Activated CD8-positive, alpha-beta T cell treated with anti-CD3 and anti-CD28 coated beads, Interleukin-2, amount 10 ng/mL, durations not matched to agents 7 days and 5 days (primary cell): ENCODE measurements around the gene PKLR. TPM values are rescaled to one million over a fixed set of nuclear protein-coding genes. Genes with fewer than 3 reads are reported as not detected.

Experiments used
- ATAC-seq: fragments of 150-1000 bp; cut with Tn5 transposase; one replicate; pipeline ENCODE4 v1.10.0; 2021; ENCODE audit warnings: moderate library complexity
- CTCF ChIA-PET: fragments of 350-600 bp; sonication (Branson Sonifier 250); formaldehyde crosslinking; loops from one replicate; lab custom pipeline; 2021; ENCODE audit warnings: antibody characterized with exemption; lab: Charles Lee
- POLR2A ChIA-PET: fragments of 350-600 bp; sonication (Branson Sonifier 250); formaldehyde crosslinking; loops from one replicate; lab custom pipeline; 2021; ENCODE audit warnings: antibody characterized with exemption; lab: Charles Lee
- DNase-seq: peaks from one replicate; pipeline ENCODE4 v3.0.0-alpha.2; 2020
- H3K27ac Mint-ChIP-seq: one replicate; pipeline ENCODE4 v1.8.0; 2021; ENCODE audit warnings: mild to moderate bottlenecking, mixed read lengths
- H3K27me3 Mint-ChIP-seq: one replicate; pipeline ENCODE4 v1.8.0; 2021; ENCODE audit warnings: low read depth, mixed read lengths
- H3K36me3 Mint-ChIP-seq: one replicate; pipeline ENCODE4 v1.8.0; 2021; ENCODE audit warnings: low read depth, mixed read lengths
- H3K4me1 Mint-ChIP-seq: one replicate; pipeline ENCODE4 v1.8.0; 2021; ENCODE audit warnings: low read depth, mixed read lengths
- H3K4me3 Mint-ChIP-seq: one replicate; pipeline ENCODE4 v1.8.0; 2021; ENCODE audit warnings: mild to moderate bottlenecking, mixed read lengths
- H3K9me3 Mint-ChIP-seq: one replicate; pipeline ENCODE4 v1.8.0; 2022; ENCODE audit warnings: mixed read lengths; ENCODE audit not compliant: insufficient read depth
- total RNA-seq, 2 experiments: library from RNA; stranded (reverse); gene quantifications; one replicate each; pipeline ENCODE4 v1.2.3, GENCODE V29; 2021

Gene PKLR
- total RNA-seq, 2 experiments from 2014 or later: not detected

GRCh38 chr1:155316922-155317321 is 15.7 kb upstream of the PKLR start:
- H3K27me3 Mint-ChIP-seq: no peaks in the 10 kb centered on the region
- H3K36me3 Mint-ChIP-seq: peaks cover 62% of the 10 kb centered on the region
- no peak for ATAC-seq
- H3K4me1 Mint-ChIP-seq: peaks cover 52% of the 10 kb centered on the region
- ChIA-PET POLR2A (interaction anchor here (1.0 to 1.2 kb wide), 2 partner anchors 39 to 62 kb away, joined by 4 read pairs; partner anchors contain the start of gene ENTREP3), CTCF (interaction anchor here (1.0 to 3.7 kb wide), 2 partner anchors 66 to 68 kb away, joined by 4 to 24 read pairs; no protein-coding TSS in a partner anchor)
- H3K9me3 Mint-ChIP-seq: no peaks in the 10 kb centered on the region
- no peak overlapping the region for H3K27ac Mint-ChIP-seq
- DNase-seq: no peak
- H3K4me3 Mint-ChIP-seq: no peak overlapping the region

DNA sequence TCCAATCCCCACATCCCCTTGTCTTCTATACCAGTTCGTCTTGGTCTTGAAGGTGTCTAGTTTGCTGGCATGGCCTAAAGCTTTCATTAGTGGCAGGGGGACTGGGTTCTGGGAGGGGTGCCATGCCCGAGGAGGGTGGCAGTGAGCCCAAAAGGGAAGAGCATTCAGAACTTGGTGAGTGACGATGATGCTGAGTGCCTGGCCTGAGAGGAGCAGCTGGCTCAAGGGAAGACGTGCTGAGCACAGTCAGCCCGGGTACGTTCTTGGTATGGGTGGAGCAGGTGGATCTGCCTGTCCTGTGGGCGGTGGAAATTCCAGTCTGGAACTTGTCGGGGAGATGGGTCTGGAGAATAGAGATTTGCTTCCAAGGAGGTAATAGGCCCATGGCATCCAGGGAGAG is 12.0 kb upstream of the PKLR start:
- ATAC-seq (no peak), DNase-seq (no peak)
- POLR2A ChIA-PET: no interaction called here
- no peaks in the 10 kb centered on the region for H3K9me3 Mint-ChIP-seq
- no peaks in the 10 kb centered on the region for H3K27me3 Mint-ChIP-seq
- CTCF ChIA-PET: interaction anchor here (1.3 to 2.4 kb wide), 3 partner anchors 10 to 63 kb away, joined by 3 to 17 read pairs (median 9); no protein-coding TSS in a partner anchor
- no peak overlapping the region for H3K4me3 Mint-ChIP-seq
- H3K36me3 Mint-ChIP-seq: peaks cover 66% of the 10 kb centered on the region
- peak overlapping the region; percentile 65 for H3K27ac Mint-ChIP-seq
- H3K4me1 Mint-ChIP-seq: peaks cover 39% of the 10 kb centered on the region

- CTCF ChIA-PET: interaction anchor here (0.6 kb wide), 1 partner anchor 59 kb away, joined by 3 read pairs; no protein-coding TSS in a partner anchor
These were observed 8.3 kb upstream of the PKLR start for GRCh38 chr1:155309423-155310021.

GRCh38 chr1:155308493-155309422 is 7.5 kb upstream of the PKLR start, which contains the start of gene FDPS:
FDPS (plus strand) TSS chr1:155308866; CDS start chr1:155309790, 924 bp downstream.
- H3K4me3 Mint-ChIP-seq: peak within 1 kb of the TSS; percentile 98
- H3K4me1 Mint-ChIP-seq: peaks cover 42% of the 10 kb centered on the region
- H3K27ac Mint-ChIP-seq: peak within 1 kb of the TSS; percentile 93
- DNase-seq (peak; percentile 99), ATAC-seq (peak; percentile 99)
- peaks cover 40% of the 10 kb centered on the region for H3K36me3 Mint-ChIP-seq
- ChIA-PET CTCF (interaction anchor here (0.6 to 7.2 kb wide), 7 partner anchors 14 to 291 kb away, joined by 3 to 81 read pairs (median 5); partner anchors contain the start of genes RUSC1, SCAMP3 and TRIM46), POLR2A (interaction anchor here (0.6 to 1.9 kb wide), 8 partner anchors 12 to 80 kb away, joined by 3 to 14 read pairs (median 4); partner anchors contain the start of genes CLK2 and RUSC1)
- H3K9me3 Mint-ChIP-seq: no peaks in the 10 kb centered on the region
- no peaks in the 10 kb centered on the region for H3K27me3 Mint-ChIP-seq

More at GRCh38 chr1:155309423-155310021, 8.3 kb upstream of the PKLR start:
- Mint-ChIP-seq H3K4me1 (peaks cover 42% of the 10 kb centered on the region), H3K36me3 (peaks cover 45% of the 10 kb centered on the region), H3K27ac (peak overlapping the region; percentile 93), H3K9me3 (no peaks in the 10 kb centered on the region), H3K27me3 (no peaks in the 10 kb centered on the region), H3K4me3 (peak overlapping the region; percentile 98)
- ATAC-seq (no peak), DNase-seq (no peak)
- POLR2A ChIA-PET: interaction anchor here (0.6 to 1.1 kb wide), 2 partner anchors 14 to 584 kb away, joined by 3 to 6 read pairs; no protein-coding TSS in a partner anchor

DNA sequence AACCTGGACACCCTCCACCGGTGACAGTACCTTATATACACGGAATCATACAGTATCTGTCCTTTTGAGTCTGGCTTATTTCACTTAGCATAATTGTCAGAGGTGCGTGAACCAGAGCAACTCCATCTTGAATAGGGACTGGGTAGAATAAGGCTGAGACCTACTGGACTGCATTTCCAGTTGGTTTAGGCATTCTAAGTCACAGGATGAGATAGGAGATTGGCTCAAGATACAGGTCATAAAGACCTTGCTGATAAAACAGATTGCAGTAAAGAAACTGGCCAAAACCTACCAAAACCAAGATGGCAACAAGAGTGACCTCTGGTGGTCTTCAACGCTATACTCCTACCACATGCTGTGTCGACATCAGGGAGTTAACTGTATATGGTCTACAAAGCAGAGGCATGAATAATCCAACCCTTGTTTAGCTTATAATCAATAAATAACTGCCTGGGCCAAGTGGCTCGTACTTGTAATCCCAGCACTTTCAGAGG is 6.1 kb upstream of the PKLR start:
- no peak for DNase-seq
- POLR2A ChIA-PET: interaction anchor here (0.8 to 1.9 kb wide), 5 partner anchors 16 to 79 kb away, joined by 3 to 14 read pairs (median 4); partner anchors contain the start of gene SCAMP3

GRCh38 chr1:155305881-155306391 is 4.7 kb upstream of the PKLR start:
- peak overlapping the region; percentile 10 for H3K4me3 Mint-ChIP-seq
- no peaks in the 10 kb centered on the region for H3K9me3 Mint-ChIP-seq
- CTCF ChIA-PET: interaction anchor here (7.2 kb wide), 1 partner anchor 55 kb away, joined by 81 read pairs; no protein-coding TSS in a partner anchor
- peaks cover 5% of the 10 kb centered on the region for H3K27me3 Mint-ChIP-seq
- H3K36me3 Mint-ChIP-seq: peaks cover 16% of the 10 kb centered on the region
- POLR2A ChIA-PET: interaction anchor here (1.7 kb wide), 1 partner anchor 44 kb away, joined by 5 read pairs; the partner anchor contains the start of gene SCAMP3
- peaks cover 21% of the 10 kb centered on the region for H3K4me1 Mint-ChIP-seq
- ATAC-seq: no peak
- DNase-seq: no peak
- H3K27ac Mint-ChIP-seq: peak overlapping the region; percentile 64

More for the DNA sequence above, 6.1 kb upstream of the PKLR start:
- peaks cover 27% of the 10 kb centered on the region for H3K36me3 Mint-ChIP-seq
- peak overlapping the region; percentile 93 for H3K27ac Mint-ChIP-seq
- no peaks in the 10 kb centered on the region for H3K9me3 Mint-ChIP-seq
- peaks cover 2% of the 10 kb centered on the region for H3K27me3 Mint-ChIP-seq
- CTCF ChIA-PET: interaction anchor here (0.7 to 7.2 kb wide), 10 partner anchors 9 to 233 kb away, joined by 3 to 81 read pairs (median 4); partner anchors contain the start of genes CLK2, RUSC1 and TRIM46
- no peak for ATAC-seq
- peak overlapping the region; percentile 57 for H3K4me3 Mint-ChIP-seq
- H3K4me1 Mint-ChIP-seq: peaks cover 32% of the 10 kb centered on the region

DNA sequence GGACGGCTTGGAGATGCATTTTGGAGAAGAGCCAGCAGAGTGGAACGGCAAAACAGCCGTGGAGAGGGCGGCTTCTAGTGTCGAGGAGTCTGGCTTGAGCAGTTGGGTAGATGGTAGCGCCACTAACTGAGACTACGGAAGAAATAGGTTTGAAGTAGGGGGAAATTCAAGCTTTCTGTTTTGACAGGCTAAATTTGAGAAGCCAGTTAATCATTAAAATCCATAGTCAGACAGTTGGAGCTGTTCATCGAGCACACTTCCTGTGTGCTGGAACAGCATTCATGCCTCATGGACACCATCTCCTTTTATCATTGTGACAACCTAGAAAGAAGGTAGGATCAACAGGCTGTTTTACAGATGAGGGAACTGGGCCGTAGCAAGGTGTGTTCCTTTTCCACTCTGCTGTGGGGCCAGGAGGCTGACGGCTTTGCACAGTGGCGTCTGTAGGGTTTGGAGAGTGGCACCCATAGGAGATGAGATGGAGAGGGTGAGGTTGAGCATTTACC is 3.4 kb upstream of the PKLR start:
- Mint-ChIP-seq H3K4me3 (no peak overlapping the region), H3K27ac (no peak overlapping the region), H3K4me1 (peaks cover 10% of the 10 kb centered on the region), H3K9me3 (no peaks in the 10 kb centered on the region), H3K36me3 (peaks cover 6% of the 10 kb centered on the region), H3K27me3 (peaks cover 5% of the 10 kb centered on the region)
- ATAC-seq (no peak), DNase-seq (no peak)
- POLR2A ChIA-PET: no interaction called here
- CTCF ChIA-PET: interaction anchor here (7.2 kb wide), 1 partner anchor 54 kb away, joined by 81 read pairs; no protein-coding TSS in a partner anchor

- no peaks in the 10 kb centered on the region for H3K36me3 Mint-ChIP-seq
- no peaks in the 10 kb centered on the region for H3K4me1 Mint-ChIP-seq
- DNase-seq (no peak), ATAC-seq (no peak)
- POLR2A ChIA-PET: interaction anchor here (1.1 kb wide), 1 partner anchor 17 kb away, joined by 3 read pairs; no protein-coding TSS in a partner anchor
- no peaks in the 10 kb centered on the region for H3K9me3 Mint-ChIP-seq
- CTCF ChIA-PET: interaction anchor here (1.7 to 1.8 kb wide), 2 partner anchors 22 to 51 kb away, joined by 4 to 7 read pairs; no protein-coding TSS in a partner anchor
- no peak overlapping the region for H3K27ac Mint-ChIP-seq
- peaks cover 22% of the 10 kb centered on the region for H3K27me3 Mint-ChIP-seq
- no peak overlapping the region for H3K4me3 Mint-ChIP-seq
These were observed 497 bp downstream of the PKLR start for GRCh38 chr1:155300553-155301329.

GRCh38 chr1:155300024-155300423 is 1.2 kb downstream of the PKLR start:
- no peak for DNase-seq
- Mint-ChIP-seq H3K27ac (no peak overlapping the region), H3K4me1 (peaks cover 3% of the 10 kb centered on the region), H3K36me3 (no peaks in the 10 kb centered on the region), H3K27me3 (peaks cover 27% of the 10 kb centered on the region), H3K9me3 (no peaks in the 10 kb centered on the region), H3K4me3 (no peak overlapping the region)
- ATAC-seq: no peak
- CTCF ChIA-PET: interaction anchor here (1.7 to 1.8 kb wide), 2 partner anchors 23 to 50 kb away, joined by 4 to 7 read pairs; no protein-coding TSS in a partner anchor
- POLR2A ChIA-PET: no interaction called here

- Mint-ChIP-seq H3K9me3 (no peaks in the 10 kb centered on the region), H3K4me3 (no peak overlapping the region), H3K4me1 (peaks cover 7% of the 10 kb centered on the region), H3K27me3 (peaks cover 41% of the 10 kb centered on the region), H3K36me3 (no peaks in the 10 kb centered on the region), H3K27ac (no peak overlapping the region)
- POLR2A ChIA-PET: no interaction called here
- CTCF ChIA-PET: interaction anchor here (1.2 to 1.4 kb wide), 2 partner anchors 26 to 46 kb away, joined by 4 to 5 read pairs; no protein-coding TSS in a partner anchor
- DNase-seq (no peak), ATAC-seq (no peak)
These were observed 3.9 kb downstream of the PKLR start for GRCh38 chr1:155297384-155297783.
